GM21528 (cell line): ENCODE results near the gene BANP.
"Not testable (repeated sequence)": the region's sequence is repeated elsewhere in the genome, so short reads cannot be mapped to it uniquely, and the experiment has no call there.

Experiments
- ATAC-seq: cut with Tn5 transposase; IDR thresholded peaks from one replicate; pipeline ENCODE4 v1.9.1; 2021; ENCODE audit warnings: mild to moderate bottlenecking, moderate library complexity; ENCODE audit not compliant: unreplicated experiment, low FRiP score

The BANP gene

GRCh38 chr16:88073201-88073721, 122.0 kb downstream of the BANP start:
- ATAC-seq, result no peak

GRCh38 chr16:88074041-88074440, 122.8 kb downstream of the BANP start:
- no peak for ATAC-seq

- no peak for ATAC-seq
Observed at GRCh38 chr16:88076211-88076931, 125.1 kb downstream of the BANP start.

- not testable (repeated sequence) for ATAC-seq
Observed at GRCh38 chr16:88076932-88077320, 125.7 kb downstream of the BANP start.

- no peak for ATAC-seq
Observed at GRCh38 chr16:88077328-88078108, 126.3 kb downstream of the BANP start.

- no peak for ATAC-seq
Observed at GRCh38 chr16:88078111-88078775, 127.0 kb downstream of the BANP start.

GRCh38 chr16:88083582-88083981, 132.3 kb downstream of the BANP start:
- ATAC-seq, result no peak

- no peak for ATAC-seq
Observed at GRCh38 chr16:88084881-88085280, 133.6 kb downstream of the BANP start.

GRCh38 chr16:88086571-88087516, 135.6 kb downstream of the BANP start:
- no peak for ATAC-seq

GRCh38 chr16:88087517-88087877, 136.3 kb downstream of the BANP start:
- no peak for ATAC-seq

GRCh38 chr16:88088161-88088581, 136.9 kb downstream of the BANP start:
- no peak for ATAC-seq

GRCh38 chr16:88088611-88089010, 137.4 kb downstream of the BANP start:
- not testable (repeated sequence) for ATAC-seq

GRCh38 chr16:88089071-88089470, 137.8 kb downstream of the BANP start:
- not testable (repeated sequence) for ATAC-seq

- ATAC-seq, result not testable (repeated sequence)
Observed at GRCh38 chr16:88089632-88090376, 138.6 kb downstream of the BANP start.

- not testable (repeated sequence) for ATAC-seq
Observed at GRCh38 chr16:88090377-88091175, 139.3 kb downstream of the BANP start.

- ATAC-seq, result not testable (repeated sequence)
Observed at GRCh38 chr16:88091221-88091971, 140.2 kb downstream of the BANP start.

- not testable (repeated sequence) for ATAC-seq
Observed at GRCh38 chr16:88091972-88092302, 140.7 kb downstream of the BANP start.
